GM21619 (cell line): ENCODE results near the gene DNER.
"Not testable (repeated sequence)": the region's sequence is repeated elsewhere in the genome, so short reads cannot be mapped to it uniquely, and the experiment has no call there.

ENCODE experiments used
- ATAC-seq: cut with Tn5 transposase; IDR thresholded peaks from one replicate; pipeline ENCODE4 v1.9.1; 2021; ENCODE audit not compliant: unreplicated experiment

Gene DNER

GRCh38 chr2:229715895-229716507, 1.6 kb upstream of the DNER start:
- no peak for ATAC-seq

GRCh38 chr2:229714736-229715541, 584 bp upstream of the DNER start:
- ATAC-seq, result peak; percentile 45

- ATAC-seq, result no peak
Observed at GRCh38 chr2:229713371-229714079, 830 bp downstream of the DNER start.

- ATAC-seq, result no peak
Observed at GRCh38 chr2:229712136-229712535, 2.2 kb downstream of the DNER start.

- no peak for ATAC-seq
Observed at GRCh38 chr2:229708335-229708734, 6.0 kb downstream of the DNER start.

GRCh38 chr2:229703909-229704630, 10.3 kb downstream of the DNER start:
- no peak for ATAC-seq

GRCh38 chr2:229701716-229702115, 12.6 kb downstream of the DNER start:
- no peak for ATAC-seq

GRCh38 chr2:229701062-229701461, 13.3 kb downstream of the DNER start:
- no peak for ATAC-seq

- ATAC-seq, result no peak
Observed at GRCh38 chr2:229695961-229696360, 18.4 kb downstream of the DNER start.

GRCh38 chr2:229693845-229694244, 20.5 kb downstream of the DNER start:
- not testable (repeated sequence) for ATAC-seq

- no peak for ATAC-seq
Observed at GRCh38 chr2:229691631-229692030, 22.7 kb downstream of the DNER start.

GRCh38 chr2:229689307-229689839, 25.0 kb downstream of the DNER start:
- no peak for ATAC-seq

GRCh38 chr2:229688141-229688540, 26.2 kb downstream of the DNER start:
- ATAC-seq, result no peak

- ATAC-seq, result no peak
Observed at GRCh38 chr2:229686122-229686919, 28.0 kb downstream of the DNER start.

GRCh38 chr2:229684942-229685562, 29.3 kb downstream of the DNER start:
- no peak for ATAC-seq

GRCh38 chr2:229679393-229680125, 34.8 kb downstream of the DNER start:
- no peak for ATAC-seq

GRCh38 chr2:229675569-229675968, 38.8 kb downstream of the DNER start:
- ATAC-seq, result no peak

GRCh38 chr2:229674830-229675530, 39.4 kb downstream of the DNER start:
- ATAC-seq, result no peak
